Muscle of arm (tissue), 12 donors: ENCODE data around the gene ST8SIA6. TPM values are rescaled to one million over a fixed set of nuclear protein-coding genes. Genes with fewer than 3 reads are reported as not detected.

Experiments used
- polyA plus RNA-seq, 12 donors: library from polyadenylated mRNA; unstranded; fragments of 120-200 nt; gene quantifications; one replicate each; pipeline ENCODE4 v1.2.1, GENCODE V29; 2013; ENCODE audit not compliant: insufficient read length in 12 of 12

Gene ST8SIA6
- polyA plus RNA-seq, 12 donors, result 0.89 to 2.3 (median 1.7) TPM; not detected in 2

Other genes starting within 250 kb of the ST8SIA6 start
- gene VIM, start 226.4 kb downstream of the ST8SIA6 start, polyA plus RNA-seq, result 1,000 to 10,000 TPM in 11 of 12 donors, 100 to 1,000 TPM in 1; 836 to 4,364 (median 2,639) TPM
- gene HACD1, start 162.8 kb upstream of the ST8SIA6 start, polyA plus RNA-seq, result 100 to 1,000 TPM in 10 of 12 donors, 10 to 100 TPM in 1, not detected in 1; 42.1 to 208 (median 152) TPM
- gene STAM, start 189.6 kb upstream of the ST8SIA6 start, polyA plus RNA-seq, result 10 to 100 TPM in 11 of 12 donors, not detected in 1; 21.8 to 32.2 (median 26.8) TPM